Spleen (tissue), 11 donors: ENCODE measurements around the gene WDR7. TPM values are rescaled to one million over a fixed set of nuclear protein-coding genes. Genes with fewer than 3 reads are reported as not detected.

Source experiments
- DNase-seq: peaks from one replicate; pipeline ENCODE4 v3.0.0-alpha.2; 2020
- H3K27ac ChIP-seq, 8 donors: fragments of 200-600 bp; sonication (generic) in 7 of 8; 1 replicate in 4 of 8; 2 replicates in 4 of 8; pipeline versions ENCODE4 v1.5.0 to v1.8.0; 2016 to 2021; ENCODE audit warnings: inconsistent platforms in 4 of 8, mild to moderate bottlenecking in 4 of 8, moderate library complexity in 1 of 8
- H3K27me3 ChIP-seq, 7 donors: fragments of 200-600 bp; sonication (generic) in 6 of 7; replicated peaks in 1 of 7; 1 replicate in 4 of 7; 2 replicates in 3 of 7; pipeline versions ENCODE4 v1.5.0 to v1.8.0; 2016 to 2021; ENCODE audit warnings: inconsistent platforms in 3 of 7, mild to moderate bottlenecking in 1 of 7
- H3K36me3 ChIP-seq, 6 donors: fragments of 200-600 bp; sonication (generic) in 5 of 6; 1 replicate in 4 of 6; 2 replicates in 2 of 6; pipeline versions ENCODE4 v1.5.0 to v1.8.0; 2016 to 2021; ENCODE audit warnings: inconsistent platforms in 2 of 6
- H3K4me1 ChIP-seq, 6 donors: fragments of 200-600 bp; sonication (generic) in 5 of 6; 1 replicate in 3 of 6; 2 replicates in 3 of 6; pipeline versions ENCODE4 v1.5.0 to v1.8.0; 2016 to 2021; ENCODE audit warnings: inconsistent platforms in 3 of 6
- H3K4me3 ChIP-seq, 8 donors: fragments of 200-600 bp; sonication (generic) in 7 of 8; 1 replicate in 4 of 8; 2 replicates in 4 of 8; pipeline versions ENCODE4 v1.5.0 to v1.8.0; 2016 to 2021; ENCODE audit warnings: inconsistent platforms in 4 of 8, mild to moderate bottlenecking in 4 of 8, moderate library complexity in 2 of 8
- H3K9me3 ChIP-seq, 8 donors: fragments of 200-600 bp; sonication (generic) in 7 of 8; 1 replicate in 4 of 8; 2 replicates in 4 of 8; pipeline versions ENCODE4 v1.5.0 to v1.8.0; 2016 to 2021; ENCODE audit warnings: inconsistent platforms in 4 of 8
- CTCF ChIP-seq, 11 experiments: fragments of 200-600 bp in 7 of 11; fragments of 450-650 bp in 4 of 11; sonication (generic) in 4 of 11; IDR thresholded peaks in 8 of 11; conservative IDR thresholded peaks in 3 of 11; 1 replicate in 7 of 11; 2 replicates in 4 of 11; pipeline versions ENCODE4 v1.4.0 to v1.8.0; 2016 to 2021; ENCODE audit warnings: antibody characterized with exemption in 11 of 11, inconsistent platforms in 4 of 11, mild to moderate bottlenecking in 1 of 11
- POLR2A ChIP-seq, 3 donors: fragments of 450-650 bp; IDR thresholded peaks; one replicate each; pipeline ENCODE4 v1.5.1; 2017; ENCODE audit warnings: antibody characterized with exemption in 3 of 3, mild to moderate bottlenecking in 1 of 3
- POLR2AphosphoS5 ChIP-seq, 3 donors: sonication (generic); formaldehyde crosslinking; IDR thresholded peaks; one replicate each; pipeline ENCODE4 v1.5.1; 2017; ENCODE audit warnings: antibody characterized with exemption in 3 of 3
- WGBS, 5 donors: extraction: QIAGEN DNeasy Blood & Tissue Kit in 3 of 5; methylation state at CpG; one replicate each; pipeline versions ENCODE4 v1.1.5 to v1.1.7; 2013 to 2018; 5-methylcytosine and 5-hydroxymethylcytosine counted together
- intact Hi-C: fragments of 100-400 bp; cut with DNase I; formaldehyde crosslinking; loops from one replicate; pipeline ENCODE4 v1.15.0; 2023; ENCODE audit warnings: low total_unique reads
- polyA plus RNA-seq, 3 donors: library from polyadenylated mRNA; stranded (reverse); fragments of 200-250 nt; gene quantifications; one replicate each; pipeline ENCODE4 v1.2.1, GENCODE V29; 2013
- total RNA-seq, 7 donors: library from RNA; depleted of rRNA in 3 of 7; stranded (reverse); fragments of >200 nt in 3 of 7; fragmentation: NEBNext Ultra II Directional in 4 of 7; extraction: Animal tissue kit (Norgen Biotek cat#: 25700) in 4 of 7; gene quantifications; one replicate each; pipeline versions ENCODE4 v1.1.0 to v1.2.1, GENCODE V29; 2016 to 2021
- donor health status: healthy with polysubstance abuse.
- donor health status: DM: no; HTN: no; CAD: no; lungs with moderate emphysema.
- donor health status: DM: no; HTN: no; CAD: no.
- donor health status: Bipolar disorder and iron deficiency.
- donor health status: healthy.
- donor health status: DM: no; HTN: no; CAD: no.
- donor health status: DM: yes; HTN: yes; CAD: no.

WDR7 gene
- total and polyA plus RNA-seq, 10 donors = 2.8 to 55.9 (median 42.8) TPM

DNA sequence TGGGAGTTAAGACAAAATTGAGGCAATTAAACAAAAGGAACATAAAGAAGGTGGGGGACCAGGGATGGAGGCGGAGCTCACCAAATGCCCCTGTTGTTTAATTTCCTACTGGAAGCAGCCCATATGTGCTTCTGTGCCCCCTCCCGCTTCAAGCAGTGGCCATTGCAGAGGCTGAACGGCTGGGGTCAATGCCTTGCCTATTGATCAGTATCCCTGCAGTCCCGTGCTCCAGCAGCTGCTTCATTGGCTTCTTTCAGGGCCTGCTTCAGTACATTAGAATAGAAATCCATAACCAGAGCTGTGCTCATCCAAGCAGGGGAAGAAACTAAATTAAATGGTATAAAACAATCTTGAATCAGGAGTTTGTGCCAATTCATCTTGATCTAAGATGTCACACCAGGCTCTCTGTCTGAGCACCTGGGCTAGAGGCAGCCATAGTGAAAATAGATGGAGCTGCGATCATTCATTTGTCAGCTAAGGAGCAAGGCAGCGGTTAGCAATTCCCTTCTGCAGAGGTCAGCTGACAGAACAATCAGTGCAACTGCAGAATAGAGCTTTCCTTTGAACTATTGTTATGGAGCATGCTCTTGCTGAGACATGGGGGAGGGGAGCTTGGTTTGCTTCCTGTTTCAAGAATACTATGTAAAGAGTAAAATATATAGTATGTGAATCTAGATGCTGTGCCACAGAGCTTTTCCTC lies 222.4 kb downstream of the WDR7 start:
- no peak for DNase-seq
- no peak overlapping the region for H3K27ac ChIP-seq
- 75 to 84% (median 79%) methylated on average over 6 of the region's 6 CpGs for WGBS, 5 donors
- H3K27me3 ChIP-seq = no peaks in the 10 kb centered on the region
- no peaks in the 10 kb centered on the region for H3K9me3 ChIP-seq
- H3K4me3 ChIP-seq = no peak overlapping the region
- intact Hi-C loops = loop anchor here (10.0 kb wide), 2 partner anchors 571 to 691 kb away; no protein-coding TSS in a partner anchor
- no peaks in the 10 kb centered on the region for H3K36me3 ChIP-seq
- TF ChIP-seq CTCF (IDR thresholded peaks at IDR 0.05 in 8 of 11, conservative IDR thresholded peaks at IDR 0.05 in 3 of 11) (no peak), POLR2AphosphoS5 (IDR thresholded peaks at IDR 0.05) (no peak), POLR2A (IDR thresholded peaks at IDR 0.05) (no peak)
- H3K4me1 ChIP-seq = peaks cover 0 to 5% (median 0%) of the 10 kb centered on the region in 6 donors

DNA sequence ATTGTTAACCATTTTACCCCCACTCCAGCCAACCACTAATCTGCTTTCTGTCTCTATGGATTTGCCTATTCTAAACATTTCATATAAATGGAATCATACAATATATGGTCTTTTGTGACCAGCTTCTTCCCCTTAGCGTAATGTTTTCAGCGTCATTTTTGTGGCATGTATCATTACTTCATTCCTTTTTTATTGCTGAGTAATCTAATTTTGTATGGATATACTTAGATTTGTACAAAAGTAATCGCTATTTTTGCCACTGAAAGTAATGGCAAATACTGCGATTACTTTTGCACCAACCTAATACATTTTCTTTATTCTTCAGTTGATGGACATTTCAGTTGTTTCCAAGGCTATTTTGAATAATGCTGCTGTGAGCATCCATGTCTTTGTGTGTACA lies 227.6 kb downstream of the WDR7 start:
- TF ChIP-seq CTCF (IDR thresholded peaks at IDR 0.05 in 8 of 11, conservative IDR thresholded peaks at IDR 0.05 in 3 of 11) = no peak
- no peak for TF ChIP-seq POLR2A (IDR thresholded peaks at IDR 0.05)
- no peak for TF ChIP-seq POLR2AphosphoS5 (IDR thresholded peaks at IDR 0.05)
- no peak for DNase-seq
- H3K4me3 ChIP-seq = no peak overlapping the region
- H3K36me3 ChIP-seq = peaks cover 0 to 31% (median 0%) of the 10 kb centered on the region in 6 donors
- H3K4me1 ChIP-seq = no peaks in the 10 kb centered on the region
- intact Hi-C loops = loop anchor here (10.0 kb wide), 2 partner anchors 566 to 686 kb away; no protein-coding TSS in a partner anchor
- no peak overlapping the region for H3K27ac ChIP-seq
- H3K9me3 ChIP-seq = peaks cover 0 to 6% (median 0%) of the 10 kb centered on the region in 8 donors
- 97 to 99% (median 98%) methylated on average over 4 of the region's 4 CpGs for whole genome bisulfite sequencing, 5 donors
- no peaks in the 10 kb centered on the region for H3K27me3 ChIP-seq

GRCh38 chr18:56884511-56884910 lies 233.4 kb downstream of the WDR7 start:
- H3K4me3 ChIP-seq = no peak overlapping the region
- intact Hi-C loops = no loop called here
- WGBS, 5 donors = 90 to 100% (median 92%) methylated on average over 1 of the region's 1 CpG
- peaks cover 0 to 12% (median 0%) of the 10 kb centered on the region in 8 donors for H3K9me3 ChIP-seq
- H3K4me1 ChIP-seq = no peaks in the 10 kb centered on the region
- peaks cover 0 to 49% (median 2%) of the 10 kb centered on the region in 6 donors for H3K36me3 ChIP-seq
- no peak for DNase-seq
- no peak overlapping the region for H3K27ac ChIP-seq
- no peak for TF ChIP-seq POLR2AphosphoS5 (IDR thresholded peaks at IDR 0.05)
- no peak for TF ChIP-seq CTCF (IDR thresholded peaks at IDR 0.05 in 8 of 11, conservative IDR thresholded peaks at IDR 0.05 in 3 of 11)
- no peak for TF ChIP-seq POLR2A (IDR thresholded peaks at IDR 0.05)
- no peaks in the 10 kb centered on the region for H3K27me3 ChIP-seq

GRCh38 chr18:56888978-56889377 lies 237.8 kb downstream of the WDR7 start:
- TF ChIP-seq POLR2A (IDR thresholded peaks at IDR 0.05) (no peak), POLR2AphosphoS5 (IDR thresholded peaks at IDR 0.05) (no peak), CTCF (IDR thresholded peaks at IDR 0.05 in 8 of 11, conservative IDR thresholded peaks at IDR 0.05 in 3 of 11) (no peak)
- 38 to 83% (median 68%) methylated on average over 1 of the region's 1 CpG for WGBS, 5 donors
- Histone ChIP-seq H3K36me3 (peaks cover 0 to 23% (median 2%) of the 10 kb centered on the region in 6 donors), H3K27me3 (no peaks in the 10 kb centered on the region), H3K9me3 (peaks cover 0 to 7% (median 0%) of the 10 kb centered on the region in 8 donors), H3K4me3 (no peak overlapping the region), H3K27ac (no peak overlapping the region), H3K4me1 (no peaks in the 10 kb centered on the region)
- intact Hi-C loops = no loop called here
- no peak for DNase-seq
